GM21381 (cell line): ENCODE results near the gene PTMA.

Source experiments
- ATAC-seq: cut with Tn5 transposase; IDR thresholded peaks from one replicate; pipeline ENCODE4 v1.9.1; 2021; ENCODE audit warnings: mild to moderate bottlenecking, moderate library complexity; ENCODE audit not compliant: unreplicated experiment

PTMA gene

DNA sequence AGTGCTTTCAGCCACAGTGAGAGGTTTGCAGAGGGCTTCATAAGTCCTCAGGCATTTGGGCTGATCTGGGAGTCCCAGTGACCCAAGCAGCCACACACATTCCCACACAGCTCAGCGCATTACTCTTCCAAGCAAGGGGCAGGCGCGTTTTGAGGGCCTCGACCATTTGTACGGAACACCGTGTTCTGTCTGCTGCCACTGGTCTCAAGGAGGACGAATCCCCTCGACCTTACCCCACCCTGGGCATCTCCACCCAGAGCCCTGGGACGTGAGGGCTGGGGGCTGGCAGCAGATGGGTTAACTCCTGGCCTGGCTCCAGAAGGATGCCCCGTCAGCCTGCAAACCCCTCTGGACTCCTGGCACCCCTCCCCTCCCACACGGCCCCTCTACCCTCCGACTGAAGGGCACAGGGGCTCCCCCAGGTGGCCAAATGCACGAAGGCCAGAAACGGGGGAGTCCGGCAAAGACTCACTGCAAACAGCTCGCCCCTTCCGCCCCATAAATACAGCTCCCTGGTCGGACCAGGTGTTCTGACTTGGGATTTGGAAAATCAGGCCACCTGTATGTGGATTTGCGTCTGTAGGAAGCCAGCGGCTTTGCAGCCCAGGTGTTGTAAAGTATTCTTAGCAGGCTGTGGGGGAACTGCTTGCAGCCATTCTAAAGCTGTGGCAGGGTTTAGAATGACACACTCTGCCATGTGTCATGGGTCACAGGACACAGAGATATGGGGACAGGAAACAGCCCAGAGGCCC lies 33.6 kb upstream of the PTMA start:
- peak; percentile 22 for ATAC-seq

DNA sequence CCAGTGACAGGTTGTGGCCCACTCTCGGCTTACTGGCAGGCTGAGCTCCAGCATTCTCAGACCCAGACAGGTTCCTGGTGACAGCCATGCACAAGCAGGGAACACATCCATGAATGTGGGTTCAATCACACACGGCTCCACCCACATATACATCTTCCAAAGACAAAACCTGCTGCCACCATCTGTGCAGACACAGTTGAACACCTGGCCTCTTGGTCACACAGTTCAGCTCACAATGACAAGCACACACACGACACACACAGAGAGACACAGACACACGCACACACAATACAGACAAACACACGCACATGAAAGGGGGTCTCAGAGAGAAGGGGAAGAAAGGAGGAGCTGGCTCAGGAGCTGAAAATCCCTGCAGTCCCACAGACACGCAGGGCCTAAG lies 32.1 kb upstream of the PTMA start:
- ATAC-seq: no peak

GRCh38 chr2:231677632-231678104 lies 30.7 kb upstream of the PTMA start:
- no peak for ATAC-seq

DNA sequence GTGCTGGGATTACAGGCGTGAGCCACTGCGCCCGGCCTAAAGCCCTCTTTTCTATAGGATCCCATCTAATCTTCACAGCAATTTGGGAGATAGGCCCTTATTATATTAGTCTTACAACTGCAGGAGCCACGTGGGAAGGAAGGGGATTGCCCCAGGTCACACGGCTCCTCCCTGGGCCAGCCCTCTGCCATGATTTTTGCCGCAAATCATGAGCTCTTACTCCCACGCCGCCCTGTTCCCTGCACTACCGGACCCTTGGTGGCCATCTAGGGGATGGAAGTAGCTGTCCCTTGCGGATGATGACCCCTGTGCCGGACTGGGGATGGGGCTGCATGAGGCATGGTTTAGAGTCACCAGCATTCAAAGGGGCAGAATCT lies 28.4 kb upstream of the PTMA start:
- ATAC-seq: no peak

- ATAC-seq: no peak
Observed at GRCh38 chr2:231680285-231680991, 27.9 kb upstream of the PTMA start.

DNA sequence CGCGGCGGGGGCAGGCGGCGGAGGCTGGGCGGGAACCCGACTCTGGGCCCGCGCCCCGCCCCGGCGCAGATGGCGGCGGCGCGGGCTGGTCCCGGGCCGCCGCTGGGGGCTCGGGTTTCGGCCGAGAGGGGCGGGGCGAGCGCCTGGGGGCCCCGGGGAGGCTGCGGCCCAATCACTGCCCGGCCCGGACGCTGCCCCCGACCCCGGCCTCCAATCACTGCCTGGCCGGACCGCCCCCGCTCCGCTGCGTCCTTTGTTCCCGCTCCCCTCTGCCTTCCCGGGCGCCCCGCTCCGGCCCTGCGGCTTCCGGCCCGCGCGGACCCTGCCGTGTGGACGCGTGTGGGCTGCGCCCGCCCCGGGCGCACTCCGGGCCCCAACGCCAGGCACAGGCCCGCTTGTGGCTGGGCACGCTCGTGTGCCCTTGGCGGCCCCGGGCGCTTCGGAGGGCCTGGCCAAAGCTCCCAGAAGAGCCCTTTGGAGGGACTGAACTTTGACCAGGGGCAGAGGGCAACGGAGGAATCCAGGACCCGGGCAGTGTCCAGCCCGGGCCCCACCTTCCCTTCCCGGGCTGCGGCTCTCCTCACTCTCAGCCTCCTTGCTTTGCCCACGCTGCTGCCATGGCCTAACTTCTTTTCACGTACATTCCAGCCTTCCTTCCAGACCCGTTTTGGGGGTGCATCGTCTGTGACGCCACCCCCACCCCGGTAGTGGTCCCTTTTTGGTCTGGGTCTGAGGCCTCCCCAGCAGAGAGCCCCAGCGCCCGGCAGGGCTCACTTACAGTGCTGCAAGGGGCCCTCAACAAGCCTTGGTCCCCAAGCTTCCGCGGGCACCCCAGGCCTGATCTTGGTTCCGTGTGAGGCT lies 27.1 kb upstream of the PTMA start:
- peak; percentile 67 for ATAC-seq

- no peak for ATAC-seq
Observed at GRCh38 chr2:231682603-231683291, 25.6 kb upstream of the PTMA start.

DNA sequence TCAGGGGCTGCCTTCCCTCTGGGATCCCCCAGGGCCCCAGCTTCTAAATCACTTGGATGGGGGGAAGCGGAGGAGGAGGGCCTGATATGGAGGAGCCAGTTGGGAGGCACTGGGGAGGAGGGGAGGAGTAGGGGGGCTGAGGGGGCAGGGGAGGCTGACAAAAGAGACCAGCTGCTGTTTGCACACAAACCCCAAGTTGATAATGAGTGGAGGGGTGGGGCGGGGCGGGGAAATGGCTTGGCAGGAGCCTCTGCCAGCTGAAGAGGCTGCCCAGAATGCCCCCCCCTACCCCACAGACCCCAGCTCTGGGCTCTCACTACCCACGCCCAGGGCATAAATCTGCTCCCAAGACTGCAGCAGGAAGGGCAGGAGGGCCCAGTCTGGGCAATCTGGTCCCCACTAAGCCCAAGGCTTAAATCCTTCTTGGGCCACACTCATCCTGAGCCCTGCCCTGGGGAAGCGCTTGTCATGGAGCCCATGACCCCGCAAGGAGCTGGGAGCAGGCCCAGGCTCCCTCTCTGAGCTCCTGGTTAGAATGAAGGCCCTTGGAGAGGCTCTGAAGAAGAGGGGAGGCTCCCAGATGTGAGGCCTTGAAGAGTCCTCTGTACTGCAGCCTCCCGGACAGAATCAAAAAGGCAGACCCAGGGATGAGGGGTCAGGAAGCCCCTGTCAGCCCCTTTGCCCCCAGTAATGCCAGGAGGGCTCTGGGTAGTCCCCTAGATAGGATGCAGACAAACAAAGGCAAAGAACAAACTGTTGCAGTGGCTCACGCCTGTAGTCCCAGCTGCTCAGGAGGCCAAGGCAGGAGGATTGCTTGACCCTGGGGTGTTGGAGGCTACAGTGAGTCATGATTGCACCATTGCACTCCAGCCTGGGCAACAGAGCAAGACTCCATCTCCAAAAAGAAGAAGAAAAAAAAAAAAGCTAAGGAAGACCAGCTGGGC lies 24.8 kb upstream of the PTMA start:
- no peak for ATAC-seq

GRCh38 chr2:231684314-231685223 lies 23.8 kb upstream of the PTMA start:
- ATAC-seq: no peak

- ATAC-seq: no peak
Observed at GRCh38 chr2:231685349-231686191, 22.8 kb upstream of the PTMA start.

DNA sequence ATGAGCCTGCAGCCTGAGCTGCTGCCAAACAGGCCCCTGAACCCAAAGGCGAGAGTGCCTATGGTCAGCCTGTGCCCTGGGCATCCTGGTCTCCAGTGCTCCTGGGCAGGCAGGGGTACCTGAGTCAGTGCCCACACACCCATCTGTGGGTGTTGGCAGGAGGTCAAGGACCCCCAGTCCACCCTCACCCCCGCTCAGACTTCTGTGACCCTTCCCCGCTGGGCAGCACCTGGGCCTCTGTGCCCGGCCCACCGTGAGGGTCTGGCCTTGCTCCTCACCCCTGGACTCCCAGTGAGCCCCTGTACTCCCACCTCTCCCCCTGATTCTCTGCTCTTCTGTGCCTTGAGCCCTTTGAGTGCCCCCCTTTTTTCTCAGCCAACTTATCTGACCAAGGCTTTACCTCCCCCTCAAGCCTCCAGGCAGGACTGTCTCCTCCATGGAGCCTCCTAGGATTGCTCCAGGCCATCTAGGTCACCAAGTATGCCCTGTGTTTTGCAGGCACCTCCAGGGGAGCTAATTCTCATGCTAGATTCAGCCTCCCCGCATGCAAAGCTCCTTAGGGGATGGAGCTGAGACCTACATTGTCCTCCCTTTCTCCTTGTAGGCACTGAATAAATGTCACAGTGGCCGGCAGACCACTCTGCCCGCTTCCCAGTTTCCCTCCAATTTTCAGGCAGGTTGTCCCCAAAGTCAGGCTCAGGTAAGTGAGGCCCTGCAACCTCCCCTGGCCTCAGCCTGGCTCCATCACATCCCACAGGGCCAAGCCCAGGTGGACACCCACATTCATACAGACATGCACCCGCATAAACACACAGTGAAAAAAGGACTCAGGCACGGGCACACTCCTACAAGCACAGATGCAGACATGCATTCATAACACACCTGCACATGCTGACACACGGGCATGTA lies 21.9 kb upstream of the PTMA start:
- ATAC-seq: no peak

DNA sequence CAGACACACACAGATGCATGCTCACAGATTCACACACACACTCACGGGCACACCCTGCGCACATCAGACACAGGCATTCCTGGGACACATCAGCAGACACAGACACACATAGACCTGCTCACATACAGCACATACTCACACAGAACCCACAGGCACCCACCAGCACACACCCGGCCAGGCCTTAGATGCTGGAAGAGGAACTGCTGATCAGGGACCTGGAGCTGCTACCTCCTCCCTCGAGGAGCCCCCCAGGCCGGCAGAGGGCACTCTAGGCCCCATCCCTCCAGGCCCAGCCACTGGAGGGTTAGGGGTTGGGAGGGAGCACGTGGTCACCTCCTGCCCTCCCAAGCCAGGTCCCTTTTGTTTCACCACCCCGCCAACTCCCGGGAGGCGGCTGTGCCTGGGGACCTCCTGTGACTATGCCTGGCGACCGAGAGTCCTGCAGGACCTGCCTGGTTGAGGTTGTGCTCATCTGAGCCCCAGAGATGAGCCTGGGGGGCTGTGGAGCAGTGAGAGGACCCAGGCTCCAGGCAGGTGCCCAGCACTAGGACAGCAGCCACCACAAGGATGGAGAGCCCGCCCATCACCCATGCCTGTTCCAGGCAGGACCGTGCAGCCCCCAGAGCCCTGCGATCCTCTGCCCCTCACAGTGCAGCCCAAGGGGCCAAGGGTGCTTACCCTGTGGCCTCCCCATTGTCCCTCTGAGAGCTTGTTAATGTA lies 21.0 kb upstream of the PTMA start:
- ATAC-seq: peak; percentile 56

GRCh38 chr2:231687961-231688360 lies 20.4 kb upstream of the PTMA start:
- no peak for ATAC-seq

DNA sequence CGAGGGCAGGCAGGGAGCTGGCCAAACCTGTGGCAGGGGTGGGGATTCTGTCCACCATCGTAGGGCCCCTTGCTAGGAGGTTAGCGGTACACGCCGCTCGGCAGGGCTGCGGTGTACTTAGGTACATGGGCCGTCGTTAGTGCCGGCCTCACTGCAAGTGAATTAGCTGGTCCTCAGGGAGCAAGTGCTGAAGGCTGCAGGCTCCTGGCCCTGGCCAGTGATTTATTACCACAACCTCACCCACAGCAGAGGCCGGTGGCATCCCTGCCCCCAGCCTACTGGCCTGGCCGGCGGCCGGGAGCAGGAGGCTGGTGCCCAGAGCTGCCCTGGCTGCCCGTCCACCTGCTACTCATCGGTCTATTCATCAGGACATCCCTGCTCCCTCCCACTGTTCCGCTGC lies 19.6 kb upstream of the PTMA start:
- no peak for ATAC-seq

- ATAC-seq: no peak
Observed at GRCh38 chr2:231689124-231689893, 19.0 kb upstream of the PTMA start.
